HG02571 (cell line): Measurements from ENCODE around the gene MCM9.

Source experiments
- ATAC-seq: cut with Tn5 transposase; IDR thresholded peaks from one replicate; pipeline ENCODE4 v1.9.1; 2021; ENCODE audit warnings: mild to moderate bottlenecking, moderate library complexity; ENCODE audit not compliant: unreplicated experiment

Gene MCM9

GRCh38 chr6:118894425-118895260 lies 40.3 kb downstream of the MCM9 start:
- ATAC-seq, result peak; percentile 35

- ATAC-seq, result peak; percentile 66
Measured at GRCh38 chr6:118893807-118894424, 41.0 kb downstream of the MCM9 start, which contains the start of gene ASF1A. ASF1A (plus strand) TSS chr6:118894152; CDS start chr6:118894414, 262 bp downstream.

- ATAC-seq, result peak; percentile 4
Measured at GRCh38 chr6:118893064-118893806, 41.7 kb downstream of the MCM9 start.

GRCh38 chr6:118892355-118892991 lies 42.5 kb downstream of the MCM9 start:
- ATAC-seq, result no peak

- no peak for ATAC-seq
Measured at GRCh38 chr6:118890997-118891790, 43.8 kb downstream of the MCM9 start.

GRCh38 chr6:118889163-118889562 lies 45.8 kb downstream of the MCM9 start:
- no peak for ATAC-seq

GRCh38 chr6:118886641-118887040 lies 48.3 kb downstream of the MCM9 start:
- ATAC-seq, result no peak

GRCh38 chr6:118882314-118882905 lies 52.5 kb downstream of the MCM9 start:
- no peak for ATAC-seq

- ATAC-seq, result peak; percentile 85
Measured at GRCh38 chr6:118881440-118882313, 53.3 kb downstream of the MCM9 start.

- ATAC-seq, result no peak
Measured at GRCh38 chr6:118877806-118878205, 57.2 kb downstream of the MCM9 start.

GRCh38 chr6:118876814-118877213 lies 58.1 kb downstream of the MCM9 start:
- ATAC-seq, result no peak

GRCh38 chr6:118876198-118876597 lies 58.8 kb downstream of the MCM9 start:
- ATAC-seq, result no peak

- ATAC-seq, result no peak
Measured at GRCh38 chr6:118875672-118876071, 59.3 kb downstream of the MCM9 start.

GRCh38 chr6:118873239-118873638 lies 61.7 kb downstream of the MCM9 start:
- no peak for ATAC-seq

GRCh38 chr6:118872726-118873125 lies 62.2 kb downstream of the MCM9 start:
- no peak for ATAC-seq

- no peak for ATAC-seq
Measured at GRCh38 chr6:118872318-118872717, 62.6 kb downstream of the MCM9 start.

GRCh38 chr6:118871331-118871730 lies 63.6 kb downstream of the MCM9 start:
- ATAC-seq, result no peak

GRCh38 chr6:118869894-118870589 lies 64.9 kb downstream of the MCM9 start:
- no peak for ATAC-seq
